GM18909 (cell line): Measurements from ENCODE around the gene NFILZ.

ENCODE experiments used
- ATAC-seq: cut with Tn5 transposase; IDR thresholded peaks from one replicate; pipeline ENCODE4 v1.9.1; 2021; ENCODE audit warnings: mild to moderate bottlenecking; ENCODE audit not compliant: unreplicated experiment, poor library complexity

Gene NFILZ

GRCh38 chr19:8629996-8630683, at the start of gene NFILZ:
Gene NFILZ, plus strand, starts transcription at chr19:8630633. Its CDS starts 46,133 bp downstream, at chr19:8676766.
- ATAC-seq, result no peak

- peak; percentile 65 for ATAC-seq
Measured at GRCh38 chr19:8580710-8581281, 49.6 kb upstream of the NFILZ start.

GRCh38 chr19:8584965-8585893, 45.2 kb upstream of the NFILZ start:
- ATAC-seq, result no peak

- ATAC-seq, result no peak
Measured at GRCh38 chr19:8585894-8586750, 44.3 kb upstream of the NFILZ start.

- no peak for ATAC-seq
Measured at GRCh38 chr19:8589177-8589714, 41.2 kb upstream of the NFILZ start.

DNA sequence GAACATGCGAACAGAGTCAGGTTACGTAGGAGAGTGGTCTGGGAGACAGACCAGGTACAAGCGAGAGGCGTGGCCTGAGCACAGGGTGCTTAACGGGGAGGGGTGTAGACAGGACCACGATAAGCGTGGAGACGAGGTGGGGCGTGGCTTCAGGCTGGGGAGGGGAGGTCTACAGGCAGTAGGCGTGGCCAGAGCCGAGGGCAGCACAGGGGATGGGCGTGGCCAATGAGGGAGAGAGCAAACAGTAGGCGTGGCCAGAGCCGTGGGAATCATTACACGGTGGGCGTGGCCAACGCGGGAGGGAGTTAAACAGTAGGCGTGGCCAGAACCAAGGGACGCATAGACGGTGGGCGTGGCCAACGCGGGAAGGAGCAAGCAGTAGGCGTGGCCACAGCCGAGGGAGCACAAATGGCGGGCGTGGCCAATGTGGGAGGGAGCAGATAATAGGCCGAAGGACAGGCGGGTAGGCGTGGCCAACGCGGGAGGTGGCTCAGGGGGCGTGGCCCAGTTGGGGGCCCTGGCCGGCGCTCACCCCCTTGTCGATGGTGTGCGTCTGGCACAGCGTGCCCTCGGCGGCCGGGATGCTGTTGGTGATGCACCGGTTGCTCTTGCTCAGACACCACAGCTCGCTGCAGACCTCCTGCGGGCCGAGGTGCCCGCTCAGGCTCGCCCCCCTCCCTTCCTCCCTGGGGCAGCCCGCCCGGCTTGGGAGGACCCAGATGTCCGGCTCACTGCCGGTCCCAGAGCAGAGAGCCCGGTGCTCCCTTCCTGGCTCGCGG, 38.0 kb upstream of the NFILZ start:
- ATAC-seq, result no peak

DNA sequence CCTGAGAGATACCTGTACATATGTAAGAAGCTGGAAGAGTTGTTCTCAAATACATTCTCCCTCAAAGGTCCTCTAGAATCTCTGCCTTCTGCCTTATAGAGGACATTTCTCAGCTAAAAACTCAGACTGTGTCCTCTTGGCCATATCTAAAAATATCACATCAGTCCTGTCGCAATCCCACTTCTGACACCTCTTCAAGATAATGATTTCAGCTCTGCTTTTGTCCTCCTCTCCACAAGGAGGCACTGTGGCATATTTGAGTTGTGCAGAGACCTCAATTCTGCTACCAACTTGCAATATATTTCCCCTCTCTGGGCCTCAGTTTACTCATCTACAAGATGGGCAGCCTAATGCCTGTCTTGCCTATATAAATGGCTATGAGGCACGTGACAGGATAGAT, 36.5 kb upstream of the NFILZ start:
- no peak for ATAC-seq

GRCh38 chr19:8595651-8596050, 34.8 kb upstream of the NFILZ start:
- ATAC-seq, result no peak

- ATAC-seq, result no peak
Measured at GRCh38 chr19:8596168-8596567, 34.3 kb upstream of the NFILZ start.

- no peak for ATAC-seq
Measured at GRCh38 chr19:8600064-8600463, 30.4 kb upstream of the NFILZ start.

GRCh38 chr19:8600816-8601215, 29.6 kb upstream of the NFILZ start:
- no peak for ATAC-seq

GRCh38 chr19:8601796-8602195, 28.6 kb upstream of the NFILZ start:
- no peak for ATAC-seq

GRCh38 chr19:8605514-8605913, 24.9 kb upstream of the NFILZ start:
- ATAC-seq, result no peak

GRCh38 chr19:8607386-8607785, 23.0 kb upstream of the NFILZ start:
- no peak for ATAC-seq

- ATAC-seq, result no peak
Measured at GRCh38 chr19:8608941-8609278, 21.5 kb upstream of the NFILZ start.

GRCh38 chr19:8609279-8610040, 21.0 kb upstream of the NFILZ start:
- no peak for ATAC-seq

- ATAC-seq, result no peak
Measured at GRCh38 chr19:8610041-8610935, 20.1 kb upstream of the NFILZ start, which contains the start of gene ADAMTS10. Gene ADAMTS10, minus strand, starts transcription at chr19:8610715. Its CDS starts 5,005 bp downstream, at chr19:8605710.

DNA sequence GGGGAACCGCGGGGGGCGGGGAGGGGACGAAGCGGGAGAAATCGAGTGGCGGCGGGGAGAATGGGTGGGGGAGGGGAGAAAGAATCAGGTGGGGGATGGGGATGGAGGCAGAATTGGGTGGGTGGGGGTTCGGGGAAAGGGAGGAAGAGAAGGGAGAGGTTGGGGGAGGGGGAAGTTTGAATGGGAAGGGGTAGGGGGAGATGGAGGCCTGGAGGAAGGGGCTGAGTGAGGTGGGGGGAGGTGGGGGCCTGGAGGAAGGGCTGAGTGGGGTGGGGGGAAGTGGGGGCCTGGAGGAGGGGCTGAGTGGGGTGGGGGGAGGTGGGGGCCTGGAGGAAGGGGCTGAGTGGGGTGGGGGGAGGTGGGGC, 19.5 kb upstream of the NFILZ start:
- no peak for ATAC-seq
